CD4-positive, alpha-beta T cell treated with Interleukin-2 at 100 ng/mL for 4 hours (primary cell): Measurements from ENCODE around the gene ALG13.
"Not testable (repeated sequence)": the region's sequence is repeated elsewhere in the genome, so short reads cannot be mapped to it uniquely, and the experiment has no call there.

Experiments used
- DNase-seq: peaks from one replicate; pipeline ENCODE4 v3.0.0-alpha.2; 2020; ENCODE audit warnings: low spot score

The ALG13 gene

DNA sequence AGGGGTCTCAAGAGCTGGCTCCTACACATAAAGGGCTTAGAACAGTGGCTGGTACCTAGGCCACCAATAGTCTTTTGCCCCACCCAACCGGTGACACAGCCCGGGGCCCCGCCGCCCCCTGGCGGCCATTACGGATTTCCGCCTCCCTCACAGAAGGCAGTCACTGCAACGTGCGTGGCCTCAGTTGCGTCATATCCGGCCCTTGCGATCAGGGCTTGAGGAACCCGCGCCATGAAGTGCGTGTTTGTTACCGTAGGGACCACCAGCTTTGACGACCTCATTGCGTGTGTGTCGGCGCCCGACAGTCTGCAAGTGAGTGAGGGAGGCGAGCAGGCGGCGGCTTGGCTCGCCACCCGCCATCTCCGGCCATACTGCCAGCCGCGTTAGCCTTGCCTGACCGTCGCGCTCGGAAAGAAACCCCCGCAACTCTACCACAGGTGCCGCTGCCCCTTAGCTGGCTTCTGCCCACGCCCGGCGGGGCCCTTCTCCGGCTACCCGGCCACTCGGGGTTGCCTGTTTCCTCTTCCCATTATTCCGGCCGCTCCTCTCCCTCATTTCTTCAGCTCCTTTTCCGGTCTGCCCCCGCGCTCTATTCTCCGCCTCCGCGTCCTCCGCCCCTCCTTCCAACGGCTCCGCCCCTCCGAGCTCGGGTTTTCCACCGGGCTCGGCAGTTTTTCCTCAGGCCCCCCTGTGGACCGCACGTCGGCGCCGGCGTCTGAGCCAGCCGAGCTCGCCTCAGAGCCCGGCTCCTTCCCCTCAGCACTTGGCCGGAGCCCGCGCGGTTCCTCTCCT is at the start of gene ALG13:
ALG13 (plus strand) TSS at position 183 of the 792 bp plus-strand sequence; CDS start at position 232, 49 bp downstream.
- DNase-seq, result peak; percentile 88

DNA sequence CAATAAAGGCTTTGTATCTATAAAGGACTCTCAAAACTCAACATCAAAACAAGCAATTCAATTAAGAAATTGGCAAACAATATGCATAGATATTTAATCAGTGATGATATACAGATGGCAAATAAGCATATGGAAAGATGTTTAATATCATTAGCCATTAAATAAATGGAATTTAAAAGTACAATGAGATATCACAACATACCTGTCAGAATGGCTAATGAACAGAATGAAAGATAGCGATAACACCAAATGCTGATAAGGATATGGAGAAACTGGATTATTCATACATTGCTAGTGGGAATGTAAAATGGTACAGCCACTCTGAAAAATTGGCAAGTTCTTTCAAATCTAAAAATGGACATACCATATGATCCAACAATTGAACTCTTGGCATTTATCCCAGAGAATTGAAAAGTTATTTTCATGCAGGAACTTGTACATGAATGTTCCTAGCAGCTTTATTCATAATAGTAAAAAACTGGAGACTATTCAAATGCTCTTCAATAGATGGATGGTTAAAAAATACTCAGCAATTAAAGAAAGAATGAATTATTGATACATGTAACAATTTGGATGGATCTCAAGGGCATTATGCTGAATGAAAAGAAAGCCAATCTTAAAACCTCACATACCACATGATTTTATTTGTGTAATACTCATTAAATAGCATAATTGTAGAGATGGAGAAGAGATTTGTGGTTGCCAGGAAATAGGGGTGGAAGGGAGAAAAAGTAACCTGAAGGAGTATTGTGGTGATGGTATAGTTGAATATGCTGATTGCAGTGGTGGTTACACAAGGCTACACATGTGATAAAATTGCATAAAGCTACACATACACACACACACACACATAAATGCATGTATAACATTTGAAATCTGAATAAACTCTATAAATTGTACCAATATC is 45.9 kb upstream of the ALG13 start:
- no peak for DNase-seq

GRCh38 chrX:111641969-111642368 is 39.0 kb upstream of the ALG13 start:
- DNase-seq, result no peak

GRCh38 chrX:111645165-111645564 is 35.8 kb upstream of the ALG13 start:
- DNase-seq, result not testable (repeated sequence)

GRCh38 chrX:111645607-111646006 is 35.4 kb upstream of the ALG13 start:
- DNase-seq, result no peak

DNA sequence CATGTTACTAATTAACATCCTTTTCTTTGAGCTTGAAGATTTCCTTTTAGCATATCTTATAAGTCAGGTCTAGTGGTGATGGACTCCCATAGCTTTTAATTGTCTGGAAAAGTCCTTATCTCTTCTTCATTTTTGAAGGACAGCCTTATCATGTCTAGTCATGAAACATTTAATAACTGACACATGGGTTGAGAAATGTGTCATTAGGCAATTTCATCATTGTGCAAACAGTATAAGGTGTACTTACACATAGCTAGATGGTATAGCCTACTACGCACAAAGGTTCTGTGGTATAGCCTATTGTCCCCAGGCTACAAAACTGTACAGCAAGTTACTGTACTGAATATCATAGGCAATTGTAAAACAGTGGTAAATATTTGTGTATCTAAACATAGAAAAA is 34.5 kb upstream of the ALG13 start:
- DNase-seq, result no peak

GRCh38 chrX:111648802-111649201 is 32.2 kb upstream of the ALG13 start:
- DNase-seq, result no peak

DNA sequence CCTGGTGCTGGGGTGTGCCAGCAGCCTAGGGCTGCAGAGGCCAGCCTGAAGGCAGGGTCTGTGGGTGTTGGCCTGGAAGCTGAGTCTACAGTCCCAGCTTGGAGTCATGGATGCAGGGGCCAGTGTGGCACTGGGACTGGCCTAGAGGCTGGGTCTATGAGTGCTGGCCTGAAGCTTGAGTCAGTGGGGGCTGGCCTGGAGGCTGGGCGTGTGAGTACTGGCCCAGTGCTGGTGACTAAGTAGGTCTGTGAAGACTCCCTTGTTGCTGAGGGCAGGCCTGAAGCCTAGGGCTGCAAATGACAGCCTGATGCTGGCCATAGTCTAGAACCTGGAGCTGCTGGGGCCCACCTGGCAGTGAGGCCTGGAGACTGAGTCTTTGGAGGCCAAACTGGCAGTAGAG is 31.3 kb upstream of the ALG13 start:
- DNase-seq, result no peak

DNA sequence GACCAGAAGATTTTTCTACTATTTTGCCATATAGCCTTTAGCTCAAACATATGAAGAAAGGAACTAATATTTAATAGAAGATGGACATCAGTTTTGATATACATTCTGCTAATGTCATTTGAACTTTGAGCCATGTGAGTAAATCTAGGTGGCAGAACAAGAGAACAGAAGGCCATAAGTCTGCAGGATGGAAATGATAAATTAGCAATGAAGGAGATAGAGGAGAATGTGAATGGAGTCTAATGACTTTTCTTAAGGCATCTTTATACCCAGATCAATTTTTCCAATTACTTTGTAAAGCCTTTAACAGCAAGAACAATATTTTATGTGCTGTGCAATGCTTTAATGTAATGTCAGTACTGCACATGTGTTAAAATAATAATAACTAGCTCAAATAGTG is 30.1 kb upstream of the ALG13 start:
- DNase-seq, result no peak

GRCh38 chrX:111652719-111653118 is 28.3 kb upstream of the ALG13 start:
- DNase-seq, result no peak

DNA sequence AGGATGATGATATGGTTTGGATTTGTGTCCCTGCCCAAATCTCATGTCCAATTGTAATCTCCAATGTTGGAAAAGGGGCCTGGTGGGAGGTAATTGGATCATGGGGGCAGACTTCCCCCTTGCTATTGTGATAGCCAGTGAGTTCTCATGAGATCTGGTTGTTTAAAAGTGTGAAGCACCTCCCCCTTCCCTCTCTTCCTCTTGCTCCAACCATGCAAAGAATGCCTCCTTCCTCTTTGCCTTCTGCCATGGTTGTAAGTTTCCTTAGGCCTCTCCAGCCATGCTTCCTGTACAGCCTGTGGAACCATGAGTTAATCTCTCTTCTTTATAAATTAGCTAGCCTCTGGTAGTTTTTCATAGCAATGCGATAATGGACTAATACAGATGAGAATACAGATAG is 19.7 kb upstream of the ALG13 start:
- no peak for DNase-seq

- DNase-seq, result no peak
Observed at GRCh38 chrX:111662292-111662691, 18.7 kb upstream of the ALG13 start.

DNA sequence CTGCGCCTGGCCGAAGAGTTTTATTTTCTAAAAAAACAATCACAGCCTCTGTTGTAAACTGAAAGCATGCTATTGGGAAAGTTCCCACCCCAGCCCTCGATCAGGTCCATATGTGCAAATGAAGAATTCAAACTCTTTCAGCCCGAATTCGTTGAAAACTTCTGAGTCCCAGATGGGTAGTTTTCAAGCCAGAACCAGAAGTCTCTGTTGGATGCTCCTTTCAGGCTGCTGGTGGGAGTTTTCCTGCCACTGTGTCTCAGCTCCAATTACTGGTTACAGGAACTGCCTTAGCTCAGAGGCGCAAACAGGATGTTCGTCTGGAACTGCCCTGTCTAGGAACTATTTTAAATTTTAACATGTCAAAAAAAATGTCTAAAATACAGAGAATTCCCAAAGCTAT is 9.3 kb upstream of the ALG13 start:
- no peak for DNase-seq

GRCh38 chrX:111687305-111687704 is 6.3 kb downstream of the ALG13 start:
- no peak for DNase-seq

GRCh38 chrX:111695297-111695880 is 14.4 kb downstream of the ALG13 start:
- no peak for DNase-seq

- no peak for DNase-seq
Observed at GRCh38 chrX:111719426-111720210, 38.6 kb downstream of the ALG13 start.

- no peak for DNase-seq
Observed at GRCh38 chrX:111728096-111728495, 47.1 kb downstream of the ALG13 start.

DNA sequence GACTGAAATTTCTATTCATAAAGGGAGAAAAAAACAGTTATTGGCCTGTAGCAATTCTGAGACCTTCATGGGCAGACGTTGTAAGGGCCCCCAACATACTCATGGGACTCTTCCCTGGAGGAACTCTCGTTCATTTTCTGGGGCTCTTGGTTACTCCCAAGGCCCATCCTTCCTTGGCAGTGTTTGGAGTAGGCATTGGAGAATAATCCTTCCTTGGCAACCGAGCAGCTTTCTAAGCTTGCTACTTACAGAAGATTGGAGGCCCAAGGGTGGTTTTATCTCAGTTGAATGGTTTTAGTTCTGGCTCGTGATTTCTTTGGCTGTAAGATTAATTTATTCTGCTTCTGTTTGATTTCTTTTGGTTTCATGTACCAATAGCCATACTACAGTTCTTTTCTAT is 50.4 kb downstream of the ALG13 start:
- DNase-seq, result no peak

- no peak for DNase-seq
Observed at GRCh38 chrX:111736571-111736970, 55.6 kb downstream of the ALG13 start.

- DNase-seq, result no peak
Observed at GRCh38 chrX:111742018-111742417, 61.0 kb downstream of the ALG13 start.

GRCh38 chrX:111743316-111743715 is 62.3 kb downstream of the ALG13 start:
- no peak for DNase-seq

- no peak for DNase-seq
Observed at GRCh38 chrX:111756486-111756885, 75.5 kb downstream of the ALG13 start.
